Upper lobe of right lung (tissue), 1 donor: ENCODE results near the gene GTPBP3. TPM values are rescaled to one million over a fixed set of nuclear protein-coding genes. Genes with fewer than 3 reads are reported as not detected.

Experiments
- ATAC-seq: fragments of 200-7000 bp; cut with Tn5 transposase; one replicate; pipeline ENCODE4 v1.9.1; 2020; ENCODE audit warnings: mild to moderate bottlenecking, moderate library complexity
- DNase-seq: peaks from one replicate; pipeline ENCODE4 v3.0.0-alpha.2; 2020
- H3K27ac ChIP-seq: fragments of 200-600 bp; one replicate; pipeline ENCODE4 v1.8.0; 2022
- H3K27me3 ChIP-seq: fragments of 200-600 bp; one replicate; pipeline ENCODE4 v1.8.0; 2022; ENCODE audit warnings: mild to moderate bottlenecking
- H3K36me3 ChIP-seq: fragments of 200-600 bp; one replicate; pipeline ENCODE4 v1.8.0; 2022
- H3K4me1 ChIP-seq: fragments of 200-600 bp; one replicate; pipeline ENCODE4 v1.8.0; 2022
- H3K4me3 ChIP-seq: fragments of 200-600 bp; one replicate; pipeline ENCODE4 v1.8.0; 2022; ENCODE audit warnings: mild to moderate bottlenecking
- H3K9me3 ChIP-seq: fragments of 200-600 bp; one replicate; pipeline ENCODE4 v1.8.0; 2022
- intact Hi-C: fragments of 100-400 bp; cut with DNase I; formaldehyde crosslinking; loops from one replicate; pipeline ENCODE4 v1.11.0; 2022
- total RNA-seq: library from RNA; stranded (reverse); fragmentation: NEBNext Ultra II Directional; extraction: Animal tissue kit (Norgen Biotek cat#: 25700); gene quantifications from one replicate; pipeline ENCODE4 v1.2.1, GENCODE V29; 2021
- TF ChIP-seq, protein P1 (sequence below): fragments of 200-600 bp; IDR thresholded peaks from one replicate; pipeline ENCODE4 v1.8.0; 2022; ENCODE audit warnings: antibody characterized with exemption
- donor health status: DM: no; HTN: yes; CAD: no; lungs with severe emphysema.

The GTPBP3 gene
- total RNA-seq, 1 donor from 2014 or later, result 17.7 TPM

DNA sequence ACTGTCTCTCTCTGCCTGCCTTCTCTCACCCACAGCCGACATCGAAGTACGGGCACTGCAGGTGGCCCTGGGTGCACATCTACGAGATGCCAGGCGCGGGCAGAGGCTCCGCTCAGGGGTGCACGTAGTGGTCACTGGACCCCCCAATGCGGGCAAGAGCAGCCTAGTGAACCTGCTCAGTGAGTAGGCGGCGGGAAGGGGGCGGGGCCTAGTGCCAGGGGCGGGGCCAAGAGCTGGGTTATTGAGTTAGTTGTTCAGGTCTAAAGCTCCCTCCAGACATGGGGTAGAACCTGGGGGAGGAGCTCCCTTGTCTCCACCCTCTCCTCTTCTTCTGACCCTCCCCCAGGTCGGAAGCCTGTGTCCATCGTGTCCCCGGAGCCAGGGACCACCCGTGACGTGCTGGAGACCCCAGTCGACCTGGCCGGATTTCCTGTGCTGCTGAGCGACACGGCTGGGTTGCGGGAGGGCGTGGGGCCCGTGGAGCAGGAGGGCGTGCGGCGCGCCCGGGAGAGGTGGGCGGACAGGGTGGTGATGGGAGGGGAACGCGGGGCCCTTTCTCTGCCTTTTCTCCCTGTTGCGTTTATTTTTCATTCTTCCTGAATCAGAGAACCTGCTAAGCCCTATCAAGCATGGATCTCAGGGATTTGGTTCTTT lies 1.9 kb downstream of the GTPBP3 start:
- no peak for DNase-seq
- ATAC-seq, result no peak
- intact Hi-C loops, result no loop called here

DNA sequence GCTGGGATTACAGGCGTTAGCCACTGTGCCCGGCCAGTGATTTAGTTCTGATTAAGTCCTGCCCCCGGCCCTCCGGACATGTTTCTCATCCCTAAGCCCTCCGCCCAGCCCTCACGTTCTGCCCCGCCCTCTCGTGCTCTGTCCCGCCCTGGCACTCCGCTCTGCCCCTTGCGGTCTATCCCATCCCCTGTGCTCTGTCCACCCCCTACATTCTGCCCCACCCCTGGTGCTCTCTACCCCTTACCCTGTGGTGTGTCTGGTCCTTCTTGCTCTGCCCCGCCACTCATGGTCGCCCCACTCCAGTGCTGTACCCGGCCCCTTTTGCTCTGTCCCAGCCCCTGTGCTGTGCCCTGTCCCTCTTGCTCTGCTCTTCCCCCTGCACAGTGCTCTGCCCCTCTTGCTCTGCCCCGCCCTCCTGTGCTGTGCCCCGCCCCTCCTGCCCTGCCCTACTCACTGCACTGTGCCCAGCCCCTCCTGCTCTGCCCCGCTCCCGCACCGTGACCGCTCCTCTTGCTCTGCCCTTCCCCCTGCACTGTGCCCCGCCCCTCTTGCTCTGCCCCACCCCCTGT lies 3.0 kb downstream of the GTPBP3 start:
- Histone ChIP-seq H3K4me3 (no peak overlapping the region), H3K9me3 (no peaks in the 10 kb centered on the region), H3K27ac (no peak overlapping the region), H3K4me1 (peaks cover 12% of the 10 kb centered on the region), H3K36me3 (no peaks in the 10 kb centered on the region), H3K27me3 (no peaks in the 10 kb centered on the region)
- TF ChIP-seq, protein P1, sequence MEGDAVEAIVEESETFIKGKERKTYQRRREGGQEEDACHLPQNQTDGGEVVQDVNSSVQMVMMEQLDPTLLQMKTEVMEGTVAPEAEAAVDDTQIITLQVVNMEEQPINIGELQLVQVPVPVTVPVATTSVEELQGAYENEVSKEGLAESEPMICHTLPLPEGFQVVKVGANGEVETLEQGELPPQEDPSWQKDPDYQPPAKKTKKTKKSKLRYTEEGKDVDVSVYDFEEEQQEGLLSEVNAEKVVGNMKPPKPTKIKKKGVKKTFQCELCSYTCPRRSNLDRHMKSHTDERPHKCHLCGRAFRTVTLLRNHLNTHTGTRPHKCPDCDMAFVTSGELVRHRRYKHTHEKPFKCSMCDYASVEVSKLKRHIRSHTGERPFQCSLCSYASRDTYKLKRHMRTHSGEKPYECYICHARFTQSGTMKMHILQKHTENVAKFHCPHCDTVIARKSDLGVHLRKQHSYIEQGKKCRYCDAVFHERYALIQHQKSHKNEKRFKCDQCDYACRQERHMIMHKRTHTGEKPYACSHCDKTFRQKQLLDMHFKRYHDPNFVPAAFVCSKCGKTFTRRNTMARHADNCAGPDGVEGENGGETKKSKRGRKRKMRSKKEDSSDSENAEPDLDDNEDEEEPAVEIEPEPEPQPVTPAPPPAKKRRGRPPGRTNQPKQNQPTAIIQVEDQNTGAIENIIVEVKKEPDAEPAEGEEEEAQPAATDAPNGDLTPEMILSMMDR, result no peak
- intact Hi-C loops, result no loop called here
- peak; percentile 1 for ATAC-seq
- DNase-seq, result no peak

More for the DNA sequence above, 1.9 kb downstream of the GTPBP3 start:
- Histone ChIP-seq H3K4me3 (no peak overlapping the region), H3K36me3 (no peaks in the 10 kb centered on the region), H3K27me3 (no peaks in the 10 kb centered on the region), H3K27ac (no peak overlapping the region), H3K9me3 (no peaks in the 10 kb centered on the region), H3K4me1 (peaks cover 18% of the 10 kb centered on the region)
- TF ChIP-seq, protein P1, result no peak

DNA sequence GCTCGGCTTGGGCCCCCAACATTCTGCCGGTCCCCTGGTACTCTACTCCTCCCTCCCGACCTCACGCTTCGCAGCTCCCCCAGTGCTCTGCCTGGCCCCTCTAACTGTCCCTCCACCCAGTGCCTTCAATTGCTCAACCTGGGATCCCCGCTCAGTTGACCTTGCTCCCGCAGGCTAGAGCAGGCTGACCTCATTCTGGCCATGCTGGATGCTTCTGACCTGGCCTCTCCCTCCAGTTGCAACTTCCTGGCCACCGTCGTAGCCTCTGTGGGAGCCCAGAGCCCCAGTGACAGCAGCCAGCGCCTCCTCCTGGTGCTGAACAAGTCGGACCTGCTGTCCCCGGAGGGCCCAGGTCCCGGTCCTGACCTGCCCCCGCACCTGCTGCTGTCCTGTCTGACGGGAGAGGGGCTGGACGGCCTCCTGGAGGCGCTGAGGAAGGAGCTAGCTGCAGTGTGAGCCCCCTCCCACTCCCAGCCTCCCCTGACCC lies 3.6 kb downstream of the GTPBP3 start:
- H3K27ac ChIP-seq, result no peak overlapping the region
- no peaks in the 10 kb centered on the region for H3K9me3 ChIP-seq
- no peak overlapping the region for H3K4me3 ChIP-seq
- H3K27me3 ChIP-seq, result no peaks in the 10 kb centered on the region
- intact Hi-C loops, result no loop called here
- ATAC-seq (no peak), DNase-seq (no peak)
- TF ChIP-seq, protein P1, result no peak
- peaks cover 9% of the 10 kb centered on the region for H3K4me1 ChIP-seq
- H3K36me3 ChIP-seq, result no peaks in the 10 kb centered on the region

DNA sequence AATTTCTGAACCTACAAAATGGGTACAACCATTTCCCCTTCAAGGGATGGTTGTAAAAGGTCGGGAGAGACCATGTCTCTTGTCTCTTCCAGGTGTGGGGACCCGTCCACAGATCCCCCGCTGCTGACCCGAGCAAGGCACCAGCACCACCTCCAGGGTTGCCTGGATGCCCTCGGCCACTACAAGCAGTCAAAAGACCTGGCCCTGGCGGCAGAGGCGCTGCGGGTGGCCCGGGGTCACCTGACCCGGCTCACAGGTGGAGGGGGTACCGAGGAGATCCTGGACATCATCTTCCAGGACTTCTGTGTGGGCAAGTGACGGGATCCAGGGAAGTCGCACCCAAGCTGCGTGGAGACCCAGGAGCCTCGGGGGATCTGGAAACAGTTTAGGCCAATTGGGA lies 4.0 kb downstream of the GTPBP3 start:
- Histone ChIP-seq H3K4me1 (peaks cover 13% of the 10 kb centered on the region), H3K36me3 (no peaks in the 10 kb centered on the region), H3K4me3 (no peak overlapping the region), H3K27me3 (no peaks in the 10 kb centered on the region), H3K9me3 (no peaks in the 10 kb centered on the region), H3K27ac (no peak overlapping the region)
- ATAC-seq (no peak), DNase-seq (no peak)
- TF ChIP-seq, protein P1, result no peak
- intact Hi-C loops, result no loop called here

DNA sequence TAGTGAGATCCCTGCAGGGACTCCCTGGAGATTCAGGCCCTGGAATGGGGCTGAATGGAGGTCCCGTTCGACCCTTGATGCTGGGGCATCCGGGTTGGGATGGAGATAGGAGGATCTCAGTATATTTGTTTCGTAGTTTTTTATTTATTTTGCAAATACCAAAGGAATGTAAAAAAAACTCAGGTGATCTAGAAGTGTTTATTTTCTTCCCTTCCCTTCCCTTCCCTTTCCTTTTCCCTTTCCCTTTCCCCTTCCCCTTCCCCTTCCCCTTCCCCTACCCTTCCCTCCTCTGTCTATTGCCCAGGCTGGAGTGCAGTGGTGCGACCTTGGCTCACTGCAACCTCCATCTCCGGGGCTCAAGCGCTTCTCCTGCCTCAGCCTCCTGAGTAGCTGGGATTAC lies 4.5 kb downstream of the GTPBP3 start:
- Histone ChIP-seq H3K9me3 (no peaks in the 10 kb centered on the region), H3K4me1 (peaks cover 15% of the 10 kb centered on the region), H3K27me3 (no peaks in the 10 kb centered on the region), H3K36me3 (no peaks in the 10 kb centered on the region), H3K27ac (no peak overlapping the region), H3K4me3 (no peak overlapping the region)
- TF ChIP-seq, protein P1, result no peak
- ATAC-seq (no peak), DNase-seq (no peak)
- intact Hi-C loops, result no loop called here
